ENCODE results near the gene GINS1. TPM values are rescaled to one million over a fixed set of nuclear protein-coding genes. Genes with fewer than 3 reads are reported as not detected.
A peak's percentile ranks its signal among the peaks of the same experiment; 100 is the strongest.
"Not testable (repeated sequence)": the region's sequence is repeated elsewhere in the genome, so short reads cannot be mapped to it uniquely, and the experiment has no call there.

GINS1 gene
- total RNA-seq, 2 donors from 2014 or later = 2.2 to 6.0 TPM

GRCh38 chr20:25394996-25395395, 12.5 kb upstream of the GINS1 start:
- no peaks in the 10 kb centered on the region for H3K4me1 ChIP-seq (replicated peaks)
- no peak for DNase-seq (ENCODE audit: low spot score)
- 85% methylated on average over 6 of the region's 6 CpGs for WGBS
- no peak overlapping the region for H3K4me3 ChIP-seq
- no peaks in the 10 kb centered on the region for H3K9me3 ChIP-seq
- H3K27ac ChIP-seq = no peak overlapping the region
- TF ChIP-seq CTCF (IDR thresholded peaks at IDR 0.05) (no peak), POLR2A (IDR thresholded peaks at IDR 0.05) (no peak), POLR2AphosphoS5 (IDR thresholded peaks at IDR 0.05) (no peak)
- no peaks in the 10 kb centered on the region for H3K36me3 ChIP-seq
- H3K27me3 ChIP-seq (replicated peaks; ENCODE audit: insufficient read depth) = no peaks in the 10 kb centered on the region
- intact Hi-C loops (cut with DNase I) = loop anchor here (5.0 to 10.0 kb wide), 2 partner anchors 98 to 200 kb away; partner anchors contain the start of gene ENTPD6

GRCh38 chr20:25397096-25397495, 10.4 kb upstream of the GINS1 start:
- H3K9me3 ChIP-seq = no peaks in the 10 kb centered on the region
- no peak overlapping the region for H3K27ac ChIP-seq
- 63% methylated on average over 6 of the region's 6 CpGs for WGBS
- no peak for DNase-seq (ENCODE audit: low spot score)
- H3K4me3 ChIP-seq = no peak overlapping the region
- H3K27me3 ChIP-seq (replicated peaks; ENCODE audit: insufficient read depth) = no peaks in the 10 kb centered on the region
- H3K36me3 ChIP-seq = no peaks in the 10 kb centered on the region
- intact Hi-C loops (cut with DNase I) = loop anchor here (10.0 kb wide), 1 partner anchor 202 kb away; the partner anchor contains the start of gene ENTPD6
- no peak for TF ChIP-seq POLR2A (IDR thresholded peaks at IDR 0.05)
- TF ChIP-seq CTCF (IDR thresholded peaks at IDR 0.05) = no peak
- TF ChIP-seq POLR2AphosphoS5 (IDR thresholded peaks at IDR 0.05) = no peak
- no peaks in the 10 kb centered on the region for H3K4me1 ChIP-seq (replicated peaks)

GRCh38 chr20:25397821-25398220, 9.7 kb upstream of the GINS1 start:
- intact Hi-C loops (cut with DNase I) = loop anchor here (2.0 to 10.0 kb wide), 2 partner anchors 149 to 203 kb away; partner anchors contain the start of genes ENTPD6 and PYGB
- no peak for TF ChIP-seq POLR2A (IDR thresholded peaks at IDR 0.05)
- no peak for TF ChIP-seq CTCF (IDR thresholded peaks at IDR 0.05)
- TF ChIP-seq POLR2AphosphoS5 (IDR thresholded peaks at IDR 0.05) = no peak
- H3K27ac ChIP-seq = no peak overlapping the region

GRCh38 chr20:25398376-25399036, 9.0 kb upstream of the GINS1 start:
- no peak overlapping the region for H3K4me3 ChIP-seq
- no peak for DNase-seq (ENCODE audit: low spot score)
- no peaks in the 10 kb centered on the region for H3K27me3 ChIP-seq (replicated peaks; ENCODE audit: insufficient read depth)
- no peak for TF ChIP-seq POLR2AphosphoS5 (IDR thresholded peaks at IDR 0.05)
- H3K9me3 ChIP-seq = no peaks in the 10 kb centered on the region
- H3K36me3 ChIP-seq = no peaks in the 10 kb centered on the region
- intact Hi-C loops (cut with DNase I) = loop anchor here (2.0 to 10.0 kb wide), 2 partner anchors 150 to 204 kb away; partner anchors contain the start of genes ENTPD6 and PYGB
- H3K27ac ChIP-seq = peak overlapping the region in 1 of 2 donors; percentile 5
- WGBS = 16% methylated on average over 4 of the region's 4 CpGs
- H3K4me1 ChIP-seq (replicated peaks) = no peaks in the 10 kb centered on the region

More at GRCh38 chr20:25397821-25398220, 9.7 kb upstream of the GINS1 start:
- Histone ChIP-seq H3K4me1 (replicated peaks) (no peaks in the 10 kb centered on the region), H3K9me3 (no peaks in the 10 kb centered on the region), H3K36me3 (no peaks in the 10 kb centered on the region), H3K27me3 (replicated peaks; ENCODE audit: insufficient read depth) (no peaks in the 10 kb centered on the region), H3K4me3 (no peak overlapping the region)
- 50% methylated on average over 1 of the region's 1 CpG for WGBS
- no peak for DNase-seq (ENCODE audit: low spot score)

GRCh38 chr20:25399037-25399430, 8.4 kb upstream of the GINS1 start:
- intact Hi-C loops (cut with DNase I) = loop anchor here (2.0 to 10.0 kb wide), 2 partner anchors 150 to 204 kb away; partner anchors contain the start of genes ENTPD6 and PYGB
- Histone ChIP-seq H3K36me3 (no peaks in the 10 kb centered on the region), H3K4me1 (replicated peaks) (no peaks in the 10 kb centered on the region), H3K27ac (peak overlapping the region in 1 of 2 donors; percentile 5), H3K4me3 (no peak overlapping the region), H3K27me3 (replicated peaks; ENCODE audit: insufficient read depth) (no peaks in the 10 kb centered on the region), H3K9me3 (no peaks in the 10 kb centered on the region)
- DNase-seq (ENCODE audit: low spot score) = peak; percentile 72
- TF ChIP-seq POLR2AphosphoS5 (IDR thresholded peaks at IDR 0.05) (peak; percentile 50), POLR2A (IDR thresholded peaks at IDR 0.05) (no peak), CTCF (IDR thresholded peaks at IDR 0.05) (peak in 3 of 4 experiments; percentile 53 to 77 (median 69))
- WGBS = 7% methylated on average over 5 of the region's 5 CpGs

GRCh38 chr20:25400291-25400732, 7.2 kb upstream of the GINS1 start:
- H3K4me1 ChIP-seq (replicated peaks); intact Hi-C loops (cut with DNase I); H3K4me3 ChIP-seq; H3K36me3 ChIP-seq; H3K27ac ChIP-seq; H3K27me3 ChIP-seq (replicated peaks; ENCODE audit: insufficient read depth); H3K9me3 ChIP-seq; DNase-seq (ENCODE audit: low spot score): not testable (repeated sequence)
- WGBS = 84% methylated on average over 11 of the region's 11 CpGs
